Raji (cell line): Measurements from ENCODE around the gene SPATS2L.

Experiments used
- POLR2A ChIP-seq: IDR thresholded peaks from 2 replicates; pipeline ENCODE4 v1.6.1; 2011; ENCODE audit warnings: low read depth, low read length, control low read depth; ENCODE audit not compliant: insufficient read depth

Gene SPATS2L

GRCh38 chr2:200385063-200385635, 78.7 kb downstream of the SPATS2L start:
- TF ChIP-seq POLR2A, result no peak

GRCh38 chr2:200393191-200393590, 86.7 kb downstream of the SPATS2L start:
- TF ChIP-seq POLR2A, result no peak

- TF ChIP-seq POLR2A, result no peak
Measured at GRCh38 chr2:200394045-200394444, 87.6 kb downstream of the SPATS2L start.

GRCh38 chr2:200396781-200397242, 90.3 kb downstream of the SPATS2L start:
- TF ChIP-seq POLR2A, result no peak

GRCh38 chr2:200397785-200398184, 91.3 kb downstream of the SPATS2L start:
- TF ChIP-seq POLR2A, result no peak

GRCh38 chr2:200399046-200399445, 92.6 kb downstream of the SPATS2L start:
- no peak for TF ChIP-seq POLR2A

GRCh38 chr2:200399636-200400035, 93.1 kb downstream of the SPATS2L start:
- no peak for TF ChIP-seq POLR2A

- TF ChIP-seq POLR2A, result no peak
Measured at GRCh38 chr2:200403814-200404213, 97.3 kb downstream of the SPATS2L start.

- TF ChIP-seq POLR2A, result no peak
Measured at GRCh38 chr2:200404615-200405014, 98.1 kb downstream of the SPATS2L start.

GRCh38 chr2:200405599-200406298, 99.3 kb downstream of the SPATS2L start:
- TF ChIP-seq POLR2A, result no peak

GRCh38 chr2:200406379-200406778, 99.9 kb downstream of the SPATS2L start:
- no peak for TF ChIP-seq POLR2A

- TF ChIP-seq POLR2A, result no peak
Measured at GRCh38 chr2:200408428-200409316, 102.2 kb downstream of the SPATS2L start.

GRCh38 chr2:200411831-200412230, 105.3 kb downstream of the SPATS2L start:
- TF ChIP-seq POLR2A, result no peak

- no peak for TF ChIP-seq POLR2A
Measured at GRCh38 chr2:200414367-200414766, 107.9 kb downstream of the SPATS2L start.

GRCh38 chr2:200415455-200415854, 109.0 kb downstream of the SPATS2L start:
- no peak for TF ChIP-seq POLR2A

- TF ChIP-seq POLR2A, result no peak
Measured at GRCh38 chr2:200416878-200417277, 110.4 kb downstream of the SPATS2L start.
